GM19397 (cell line): Measurements from ENCODE around the gene ALDH1A2.
"Not testable (repeated sequence)": the region's sequence is repeated elsewhere in the genome, so short reads cannot be mapped to it uniquely, and the experiment has no call there.

ENCODE experiments used
- ATAC-seq: cut with Tn5 transposase; IDR thresholded peaks from one replicate; pipeline ENCODE4 v1.9.1; 2021; ENCODE audit warnings: mild to moderate bottlenecking, moderate library complexity; ENCODE audit not compliant: unreplicated experiment

ALDH1A2 gene

GRCh38 chr15:58065445-58066041, at the start of gene ALDH1A2:
TSS of gene ALDH1A2 (minus strand) at chr15:58065711. CDS start at chr15:58065650, 61 bp downstream.
- ATAC-seq: no peak

GRCh38 chr15:58114812-58115211, 49.3 kb upstream of the ALDH1A2 start:
- no peak for ATAC-seq

DNA sequence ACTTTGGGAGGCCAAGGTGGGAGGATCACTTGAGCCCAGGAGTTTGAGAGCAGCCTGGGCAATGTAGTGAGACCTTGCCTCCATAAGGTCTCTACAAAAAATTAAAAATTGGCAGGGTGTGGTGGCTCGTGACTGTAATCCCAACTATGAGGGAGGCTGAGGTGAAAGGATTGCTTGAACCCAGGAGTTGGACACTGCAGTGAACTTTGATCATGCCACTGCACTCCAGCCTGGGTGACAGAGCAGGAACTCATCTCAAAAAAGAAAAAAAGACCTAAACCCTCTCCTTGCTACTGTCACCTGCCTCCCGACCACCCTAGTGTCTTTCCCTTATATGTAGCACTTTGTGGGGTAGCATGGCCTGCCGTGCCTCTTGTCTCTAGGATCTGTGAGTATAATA, 48.9 kb upstream of the ALDH1A2 start:
- no peak for ATAC-seq

DNA sequence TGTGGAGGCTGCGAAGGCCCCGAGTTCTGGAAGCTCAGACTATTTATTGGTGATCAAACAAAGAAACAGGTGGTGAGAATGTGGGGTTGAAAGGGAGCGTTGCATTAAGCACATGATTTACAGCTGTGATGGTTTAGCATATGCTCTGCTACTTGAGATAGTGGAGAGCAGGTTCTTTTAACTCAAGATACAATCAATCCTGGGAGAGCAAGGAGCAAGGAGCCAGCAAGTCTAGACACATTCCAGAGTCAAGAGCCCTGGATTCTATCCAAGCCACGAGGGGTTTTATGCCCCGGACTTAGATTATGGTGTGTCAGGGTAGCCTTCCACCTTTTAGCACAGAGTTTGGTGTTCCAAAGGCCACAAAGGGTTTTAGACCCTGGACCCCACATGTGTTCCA, 47.8 kb upstream of the ALDH1A2 start:
- ATAC-seq: not testable (repeated sequence)

DNA sequence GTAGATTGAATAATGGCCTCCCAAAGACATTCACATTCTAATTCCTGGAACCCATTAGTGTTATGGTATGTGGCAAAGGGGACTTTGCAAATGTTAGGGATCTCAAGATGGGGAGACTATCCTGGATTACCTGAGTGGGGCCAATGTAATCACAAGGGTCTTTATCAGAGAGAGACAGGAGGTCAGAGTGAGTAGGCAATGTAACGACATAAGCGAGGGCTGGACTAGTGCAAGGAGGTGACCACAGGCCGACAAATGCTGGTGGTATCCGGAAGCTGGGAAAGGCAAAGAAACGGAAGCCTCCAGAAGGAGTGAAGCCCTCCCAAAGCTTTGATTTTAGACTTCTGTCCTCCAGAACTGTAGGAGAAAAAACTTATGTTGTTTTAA, 46.2 kb upstream of the ALDH1A2 start:
- ATAC-seq: no peak

DNA sequence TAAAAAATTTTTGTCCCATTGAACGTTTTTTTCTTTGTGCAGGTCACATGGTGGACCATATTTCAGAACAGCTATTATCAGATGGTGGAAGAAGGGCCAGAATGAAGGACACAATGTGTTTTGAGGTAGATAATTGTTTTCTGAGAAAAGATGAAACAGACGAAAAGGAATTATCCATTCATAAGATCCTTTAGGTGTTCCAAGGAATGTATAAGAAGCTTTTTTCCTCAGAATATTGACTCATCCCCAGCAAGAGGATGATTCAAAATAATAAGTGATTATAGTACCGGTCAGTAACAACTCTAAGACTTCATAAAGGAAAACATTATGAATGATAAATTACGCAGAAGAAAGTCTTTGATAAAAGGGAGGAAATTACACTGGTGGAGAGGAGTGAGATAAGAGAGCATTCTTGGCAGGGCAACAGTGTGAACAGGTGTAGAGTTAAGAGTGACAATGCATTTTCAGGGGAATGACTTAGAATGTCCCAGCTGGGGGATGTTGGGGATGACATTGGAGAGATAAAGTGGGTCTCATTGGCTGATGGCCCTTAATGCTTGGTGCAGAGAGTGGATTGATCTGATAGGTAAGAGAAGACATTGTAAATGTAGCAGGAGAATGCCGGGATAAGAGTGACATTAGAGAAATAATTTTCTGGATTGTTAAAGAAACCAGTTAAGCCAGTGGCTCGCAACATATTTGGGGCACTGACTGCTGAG, 45.6 kb upstream of the ALDH1A2 start:
- no peak for ATAC-seq

- ATAC-seq: no peak
These were observed 43.9 kb upstream of the ALDH1A2 start for GRCh38 chr15:58109419-58109818.

- no peak for ATAC-seq
These were observed 42.6 kb upstream of the ALDH1A2 start for GRCh38 chr15:58108117-58108516.

DNA sequence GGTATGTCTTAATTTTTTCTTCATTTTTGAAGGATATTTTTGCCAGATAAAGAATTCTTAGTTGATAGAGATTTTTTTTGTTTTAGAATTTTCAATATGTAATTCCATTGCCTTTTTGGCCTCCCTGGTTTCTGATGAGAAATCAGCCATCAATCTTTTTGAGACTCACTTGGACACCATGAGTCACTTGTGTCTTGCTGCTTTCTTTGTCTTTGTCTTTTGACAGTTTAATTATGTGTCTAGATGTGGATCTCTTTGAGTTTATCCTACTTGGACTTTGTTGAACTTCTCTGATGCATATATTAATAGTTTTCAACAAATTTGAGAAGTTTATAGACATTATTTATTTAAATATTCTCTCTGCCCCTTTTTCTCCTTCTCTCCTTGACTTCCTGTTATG, 38.0 kb upstream of the ALDH1A2 start:
- ATAC-seq: no peak

DNA sequence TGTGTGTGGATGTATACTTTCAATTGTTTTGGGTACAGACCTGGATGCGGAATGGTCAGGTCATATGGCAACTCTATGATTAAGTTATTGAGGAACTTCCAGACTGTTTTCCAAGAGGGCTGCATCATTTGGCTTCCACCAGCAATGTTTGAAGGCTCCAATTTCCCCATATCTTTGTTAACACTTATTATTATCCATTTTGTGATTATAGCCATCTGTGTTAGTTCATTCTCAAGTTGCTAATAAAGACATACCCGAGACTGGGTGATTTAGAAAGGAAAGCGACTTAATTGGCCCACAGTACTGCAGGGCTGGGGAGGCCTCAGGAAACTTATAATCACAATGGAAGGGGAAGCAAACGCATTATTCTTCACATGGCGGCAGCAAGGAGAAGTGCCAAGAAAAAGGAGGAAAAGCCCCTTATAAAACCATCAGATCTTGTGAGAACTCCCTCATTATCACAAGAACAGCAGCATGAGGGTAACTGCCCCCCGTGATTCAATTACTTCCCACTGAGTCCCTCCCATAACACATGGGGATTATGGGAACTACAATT, 31.1 kb upstream of the ALDH1A2 start:
- ATAC-seq: no peak

GRCh38 chr15:58095415-58095814, 29.9 kb upstream of the ALDH1A2 start:
- ATAC-seq: no peak

DNA sequence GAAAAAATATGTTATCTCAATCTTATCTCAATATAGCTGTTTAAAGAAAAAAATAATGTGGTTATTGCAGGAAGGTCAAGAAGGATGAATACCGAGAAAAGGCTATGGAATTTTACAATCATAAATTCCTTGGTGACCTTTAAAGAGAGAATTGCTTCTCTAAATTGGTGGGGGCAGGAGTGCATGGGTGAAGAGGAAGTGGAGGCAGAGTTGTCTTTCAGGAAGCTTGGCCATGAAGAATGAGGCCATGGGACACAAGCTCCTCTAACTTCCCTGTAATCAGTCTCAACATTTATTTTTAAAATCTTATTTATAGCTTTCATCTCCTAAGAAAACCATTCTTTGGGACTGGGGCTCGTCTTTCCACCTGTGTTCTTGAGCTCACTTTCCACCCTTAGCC, 22.4 kb upstream of the ALDH1A2 start:
- no peak for ATAC-seq

DNA sequence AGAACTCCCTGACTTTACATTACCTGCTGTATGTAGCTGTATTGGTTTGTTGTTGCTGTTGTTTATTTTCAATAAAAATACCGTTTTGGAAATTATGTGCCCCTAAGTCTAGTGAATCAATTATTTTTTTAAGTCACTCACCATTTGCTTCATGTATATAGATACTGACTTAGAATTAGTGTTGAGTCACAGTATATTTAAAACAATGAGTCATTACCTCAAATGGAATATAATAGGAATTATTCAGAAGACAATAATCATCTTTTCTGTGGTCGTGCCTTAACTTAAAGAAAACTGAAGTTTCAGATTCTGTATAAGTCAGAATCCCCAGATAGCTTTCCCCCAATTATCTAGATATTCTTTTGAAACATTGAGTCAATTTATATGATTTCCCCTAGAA, 21.0 kb upstream of the ALDH1A2 start:
- ATAC-seq: no peak

DNA sequence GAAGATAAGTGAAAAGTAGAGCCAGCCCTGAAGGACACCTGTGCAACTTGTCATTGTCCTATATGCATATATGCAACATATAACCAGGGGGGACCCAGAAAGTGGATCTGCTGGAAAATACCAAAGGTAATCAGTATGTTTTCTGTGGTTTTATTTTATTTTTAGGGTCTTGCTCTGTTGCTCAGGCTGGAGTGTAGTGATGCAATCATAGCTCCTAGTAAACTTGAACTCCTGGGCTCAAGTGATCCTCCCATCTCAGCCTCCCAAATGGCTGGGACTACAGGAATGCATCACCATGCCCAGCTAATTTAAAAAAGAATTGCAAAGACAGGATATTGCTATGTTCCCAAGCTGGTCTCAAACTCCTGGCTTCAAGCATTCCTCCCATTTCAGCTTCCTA, 18.0 kb upstream of the ALDH1A2 start:
- ATAC-seq: no peak

DNA sequence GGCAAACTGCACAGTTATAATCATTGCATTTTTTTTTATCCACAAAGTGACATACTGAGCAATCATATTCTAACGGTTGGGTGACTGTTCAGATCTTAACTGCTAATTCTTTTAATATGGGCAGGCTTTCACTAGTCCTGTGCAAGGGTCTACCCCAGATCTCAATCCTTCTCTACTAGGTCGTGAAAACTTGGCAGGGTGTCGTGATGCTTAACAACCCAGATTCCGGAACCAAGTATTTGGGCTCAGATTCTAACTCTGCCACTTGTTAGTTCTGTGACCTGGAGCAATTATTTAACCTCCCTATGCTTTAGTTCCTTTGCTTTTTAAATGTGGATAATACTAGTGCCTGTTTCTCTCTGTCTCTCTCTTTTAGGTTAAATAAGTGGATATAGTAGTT, 16.4 kb upstream of the ALDH1A2 start:
- no peak for ATAC-seq

DNA sequence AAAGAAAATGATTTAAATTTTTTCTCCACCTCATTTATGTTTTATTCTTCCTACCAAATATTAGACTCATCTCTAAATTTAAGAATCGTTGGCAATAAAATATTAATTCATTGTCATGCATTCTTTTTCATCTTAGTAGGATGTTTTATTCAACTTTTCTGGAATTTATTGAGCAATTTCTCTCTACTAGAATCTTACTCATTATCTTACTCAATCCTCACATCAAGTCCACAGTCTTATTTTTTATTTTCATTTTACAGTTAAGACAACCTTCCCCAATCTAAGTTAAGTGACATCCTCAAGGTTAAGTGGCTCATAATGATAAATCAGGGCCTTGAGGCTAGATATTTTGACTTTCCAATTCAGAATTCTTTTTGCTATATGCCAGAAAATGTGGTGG, 15.9 kb upstream of the ALDH1A2 start:
- ATAC-seq: no peak

DNA sequence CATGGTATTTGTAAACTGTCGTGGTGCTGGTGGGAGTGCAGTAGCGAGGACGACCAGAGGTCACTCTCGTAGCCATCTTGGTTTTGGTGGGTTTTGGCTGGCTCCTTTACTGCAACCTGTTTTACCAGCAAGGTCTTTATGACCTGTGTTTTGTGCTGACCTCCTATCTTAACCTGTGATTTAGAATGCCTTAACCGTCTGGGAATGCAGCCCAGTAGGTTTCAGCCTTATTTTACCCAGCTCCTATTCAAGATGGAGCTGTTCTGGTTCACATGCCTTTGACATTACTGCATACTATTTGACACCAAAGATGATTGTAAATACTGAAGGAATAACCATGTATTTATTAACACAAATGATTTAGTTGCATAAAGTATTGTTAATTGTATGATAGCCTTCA, 15.4 kb upstream of the ALDH1A2 start:
- ATAC-seq: not testable (repeated sequence)

DNA sequence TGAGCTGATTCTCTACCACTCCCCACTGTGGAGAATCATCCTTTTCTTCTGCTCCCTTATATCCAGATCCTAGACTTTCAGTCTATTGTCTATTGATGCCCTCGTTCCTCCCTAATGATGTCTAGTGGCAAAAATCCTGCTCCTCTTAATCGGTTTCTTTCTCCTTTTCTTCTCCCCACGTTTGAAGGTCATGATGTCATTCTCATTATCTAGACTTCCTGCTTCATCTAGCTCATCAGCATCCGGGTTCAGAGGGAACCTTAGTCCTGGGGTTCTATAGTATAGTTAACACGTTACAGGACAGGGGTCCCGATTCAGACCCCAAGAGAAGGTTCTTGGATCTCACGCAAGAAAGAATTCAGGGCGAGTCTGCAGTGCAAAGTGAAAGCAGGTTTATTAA, 14.9 kb upstream of the ALDH1A2 start:
- no peak for ATAC-seq

- no peak for ATAC-seq
These were observed 13.1 kb upstream of the ALDH1A2 start for GRCh38 chr15:58078591-58078990.

- ATAC-seq: no peak
These were observed 11.9 kb upstream of the ALDH1A2 start for GRCh38 chr15:58077427-58077826.

- no peak for ATAC-seq
These were observed 8.9 kb upstream of the ALDH1A2 start for GRCh38 chr15:58074452-58074851.

- ATAC-seq: no peak
These were observed 5.4 kb upstream of the ALDH1A2 start for GRCh38 chr15:58070801-58071418.
